Lung (tissue), 12 donors: Measurements from ENCODE around the gene DSE. TPM values are rescaled to one million over a fixed set of nuclear protein-coding genes. Genes with fewer than 3 reads are reported as not detected.
A peak's percentile ranks its signal among the peaks of the same experiment; 100 is the strongest.

Experiments
- ATAC-seq: fragments of 200-7000 bp; cut with Tn5 transposase; one replicate; pipeline ENCODE4 v1.9.1; 2020; ENCODE audit warnings: moderate number of reproducible peaks; ENCODE audit not compliant: insufficient read depth, low FRiP score
- DNase-seq, 3 donors: peaks; one replicate each; pipeline ENCODE4 v3.0.0-alpha.2; 2013 to 2017
- H3K27ac ChIP-seq, 2 donors: one replicate each; pipeline ENCODE4 v1.5.1; 2013; ENCODE audit warnings: mild to moderate bottlenecking in 2 of 2, moderate library complexity in 2 of 2, control low read depth in 1 of 2, inconsistent platforms in 1 of 2, low read depth in 1 of 2, low read length in 1 of 2
- H3K27me3 ChIP-seq, 3 donors: one replicate each; pipeline ENCODE4 v1.5.1; 2013; ENCODE audit warnings: low read length in 2 of 3; ENCODE audit not compliant: control insufficient read depth in 3 of 3, insufficient read depth in 3 of 3
- H3K36me3 ChIP-seq, 4 donors: one replicate each; pipeline ENCODE4 v1.5.1; 2013; ENCODE audit warnings: low read length in 4 of 4, mild to moderate bottlenecking in 1 of 4, moderate library complexity in 1 of 4; ENCODE audit not compliant: control insufficient read depth in 4 of 4, insufficient read depth in 4 of 4
- H3K4me1 ChIP-seq, 5 donors: one replicate each; pipeline ENCODE4 v1.5.1; 2013; ENCODE audit warnings: low read length in 5 of 5, mild to moderate bottlenecking in 2 of 5, moderate library complexity in 1 of 5; ENCODE audit not compliant: control insufficient read depth in 5 of 5, insufficient read depth in 5 of 5
- H3K4me3 ChIP-seq: one replicate; pipeline ENCODE4 v1.5.1; 2013; ENCODE audit warnings: mild to moderate bottlenecking, control low read depth, moderate library complexity
- H3K9ac ChIP-seq, 2 donors: one replicate each; pipeline ENCODE4 v1.5.1; 2013; ENCODE audit warnings: low read length in 2 of 2, control low read depth in 1 of 2; ENCODE audit not compliant: insufficient read depth in 1 of 2
- H3K9me3 ChIP-seq, 4 donors: one replicate each; pipeline ENCODE4 v1.5.1; 2013; ENCODE audit warnings: low read length in 3 of 4, mild to moderate bottlenecking in 1 of 4, moderate library complexity in 1 of 4; ENCODE audit not compliant: control insufficient read depth in 4 of 4, insufficient read depth in 3 of 4
- CTCF ChIP-seq: IDR thresholded peaks from 2 replicates; pipeline ENCODE4 v1.5.1; 2012; ENCODE audit warnings: mild to moderate bottlenecking; ENCODE audit errors: control extremely low read depth, extremely low read depth
- WGBS, 2 donors: extraction: QIAGEN DNeasy Blood & Tissue Kit; methylation state at CpG; one replicate each; pipeline ENCODE4 v1.1.7; 2013; 5-methylcytosine and 5-hydroxymethylcytosine counted together
- polyA plus RNA-seq, 2 donors: library from polyadenylated mRNA; stranded (reverse); fragments of 200-250 nt; gene quantifications; one replicate each; pipeline ENCODE4 v1.2.1, GENCODE V29; 2013
- total RNA-seq, 2 donors: library from RNA; depleted of rRNA in 1 of 2; stranded (reverse); fragments of >200 nt in 1 of 2; gene quantifications; one replicate each; pipeline ENCODE4 v1.2.1, GENCODE V29; 2014 to 2021
- donor health status: control.
- donor health status: control.
- donor health status: Bipolar disorder and iron deficiency.
- donor health status: healthy.
- donor health status: DM: yes; HTN: yes; CAD: no.

DSE gene
- total and polyA plus RNA-seq, 4 donors, result 5.4 to 46.9 (median 42.4) TPM

- H3K36me3 ChIP-seq, result no peaks in the 10 kb centered on the region
- DNase-seq, result peak in 2 of 3 donors; percentile 25 to 33
- H3K4me3 ChIP-seq, result no peak overlapping the region
- no peak overlapping the region for H3K27ac ChIP-seq
- no peaks in the 10 kb centered on the region for H3K9me3 ChIP-seq
- no peaks in the 10 kb centered on the region for H3K27me3 ChIP-seq
- ATAC-seq, result peak; percentile 41
- no peak for TF ChIP-seq CTCF
- H3K9ac ChIP-seq, result no peak overlapping the region
- 33 to 57% methylated on average over 5 of the region's 5 CpGs for WGBS, 2 donors
- peaks cover 0 to 15% (median 3%) of the 10 kb centered on the region in 5 donors for H3K4me1 ChIP-seq
Observed at GRCh38 chr6:116476002-116476678, 105.4 kb downstream of the DSE start.

- WGBS, 2 donors, result 79 to 93% methylated on average over 1 of the region's 1 CpG
- Histone ChIP-seq H3K27me3 (no peaks in the 10 kb centered on the region), H3K9me3 (no peaks in the 10 kb centered on the region), H3K36me3 (no peaks in the 10 kb centered on the region), H3K9ac (no peak overlapping the region), H3K4me3 (no peak overlapping the region), H3K27ac (no peak overlapping the region), H3K4me1 (peaks cover 0 to 3% (median 0%) of the 10 kb centered on the region in 5 donors)
- ATAC-seq (no peak), DNase-seq (no peak)
- no peak for TF ChIP-seq CTCF
Observed at GRCh38 chr6:116482780-116483179, 112.0 kb downstream of the DSE start.

- Histone ChIP-seq H3K9ac (no peak overlapping the region), H3K4me3 (no peak overlapping the region), H3K36me3 (no peaks in the 10 kb centered on the region), H3K9me3 (no peaks in the 10 kb centered on the region), H3K27ac (no peak overlapping the region), H3K27me3 (no peaks in the 10 kb centered on the region), H3K4me1 (peaks cover 0 to 3% (median 0%) of the 10 kb centered on the region in 5 donors)
- WGBS, 2 donors, result 76 to 93% methylated on average over 2 of the region's 2 CpGs
- no peak for ATAC-seq
- DNase-seq, result no peak
- no peak for TF ChIP-seq CTCF
Observed at GRCh38 chr6:116483616-116484015, 112.9 kb downstream of the DSE start.
